Activated CD4-positive, alpha-beta T cell treated with anti-CD3 and anti-CD28 coated beads for 4 hours (primary cell): ENCODE measurements around the gene ADGRV1.
"Not testable (repeated sequence)": the region's sequence is repeated elsewhere in the genome, so short reads cannot be mapped to it uniquely, and the experiment has no call there.

Experiments used
- DNase-seq, 2 donors: peaks; one replicate each; pipeline ENCODE4 v3.0.0-alpha.2; 2020

Gene ADGRV1

DNA sequence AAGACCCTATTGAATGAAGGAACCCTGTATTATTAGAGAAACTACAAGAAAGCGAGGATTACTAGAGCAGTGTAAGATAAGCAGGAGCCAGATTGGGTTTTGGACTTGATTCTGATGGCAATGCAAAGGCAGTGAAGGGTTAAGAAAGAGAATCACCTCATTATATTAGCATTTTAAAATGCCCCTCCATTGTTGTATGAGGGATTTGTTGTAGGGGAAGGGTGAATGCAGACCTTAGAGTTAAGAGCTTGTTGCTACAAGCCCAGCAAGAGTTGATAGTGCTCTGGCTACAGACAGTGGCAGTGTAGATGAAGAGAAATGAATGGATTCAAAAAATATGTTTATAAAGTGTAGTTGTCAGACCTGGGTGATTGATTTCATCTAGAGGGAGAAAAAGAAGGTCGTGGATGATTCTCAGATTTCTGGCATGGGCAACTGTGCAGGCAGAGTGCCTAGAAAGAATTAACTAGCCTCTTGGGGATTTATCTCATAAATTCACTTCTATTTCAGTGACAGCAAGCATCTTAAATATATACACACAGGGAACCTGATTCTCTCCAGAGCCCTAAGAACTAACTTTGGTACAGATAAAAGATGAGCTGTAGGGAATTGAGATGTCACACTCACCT, 479.7 kb downstream of the ADGRV1 start:
- DNase-seq = no peak

GRCh38 chr5:91041132-91041531, 482.5 kb downstream of the ADGRV1 start:
- not testable (repeated sequence) for DNase-seq

- DNase-seq = no peak
These were observed 483.8 kb downstream of the ADGRV1 start for GRCh38 chr5:91042247-91042935.

DNA sequence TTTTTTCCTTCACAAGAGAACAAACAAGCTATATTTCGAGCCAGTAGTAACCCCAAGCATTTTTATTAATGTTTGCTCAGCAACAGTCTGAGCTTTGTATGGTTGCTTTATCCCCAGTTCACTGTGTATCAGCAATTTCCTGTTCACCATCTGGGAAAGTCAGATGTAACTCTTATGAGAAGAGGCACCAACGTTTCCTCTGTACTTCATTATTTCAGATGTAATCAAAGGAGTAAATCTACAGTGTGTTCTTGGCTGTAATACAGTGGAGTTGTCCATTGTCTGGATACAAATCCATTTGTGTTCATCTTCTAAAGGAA, 484.3 kb downstream of the ADGRV1 start:
- DNase-seq = no peak

GRCh38 chr5:91048073-91048472, 489.5 kb downstream of the ADGRV1 start:
- DNase-seq = no peak

- DNase-seq = no peak
These were observed 490.5 kb downstream of the ADGRV1 start for GRCh38 chr5:91049112-91049511.

DNA sequence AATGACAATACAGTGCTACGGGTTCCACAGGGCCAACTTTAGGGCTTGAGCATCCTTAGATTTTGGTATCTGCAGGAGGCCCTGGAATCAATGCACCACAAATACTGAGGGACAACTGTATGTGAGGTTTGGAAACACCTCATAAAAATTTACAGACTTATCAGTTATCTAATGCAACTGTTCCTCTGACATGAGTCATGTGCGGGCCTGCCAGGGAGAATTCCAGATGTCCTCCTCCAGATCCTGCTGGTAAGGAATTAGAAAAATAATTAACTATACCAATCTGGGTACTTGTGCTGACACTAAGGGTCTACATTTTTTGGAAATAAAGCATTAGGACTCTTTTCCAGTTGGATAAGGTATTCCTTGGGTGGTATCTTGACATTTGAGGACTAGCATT, 491.2 kb downstream of the ADGRV1 start:
- no peak for DNase-seq

DNA sequence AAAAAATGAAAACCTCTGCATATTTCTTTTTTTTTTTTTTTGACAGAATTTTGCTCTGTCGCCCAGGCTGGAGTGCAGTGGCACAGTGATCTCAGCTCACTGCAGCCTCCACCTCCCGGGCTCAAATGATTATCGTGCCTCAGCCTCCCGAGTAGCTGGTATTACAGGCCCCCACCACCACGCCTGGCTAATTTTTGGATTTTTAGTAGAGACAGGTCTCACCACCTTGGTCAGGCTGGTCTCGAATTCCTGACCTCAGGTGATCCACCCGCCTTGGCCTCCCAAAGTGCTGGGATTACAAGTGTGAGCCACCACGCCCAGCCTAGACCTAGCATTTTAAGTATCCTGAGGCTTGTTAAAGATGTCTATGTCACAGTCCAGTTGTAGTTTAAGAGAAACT, 493.8 kb downstream of the ADGRV1 start:
- DNase-seq = not testable (repeated sequence)

GRCh38 chr5:91052977-91053740, 494.6 kb downstream of the ADGRV1 start:
- DNase-seq = no peak

GRCh38 chr5:91053741-91054025, 495.1 kb downstream of the ADGRV1 start:
- DNase-seq = no peak

DNA sequence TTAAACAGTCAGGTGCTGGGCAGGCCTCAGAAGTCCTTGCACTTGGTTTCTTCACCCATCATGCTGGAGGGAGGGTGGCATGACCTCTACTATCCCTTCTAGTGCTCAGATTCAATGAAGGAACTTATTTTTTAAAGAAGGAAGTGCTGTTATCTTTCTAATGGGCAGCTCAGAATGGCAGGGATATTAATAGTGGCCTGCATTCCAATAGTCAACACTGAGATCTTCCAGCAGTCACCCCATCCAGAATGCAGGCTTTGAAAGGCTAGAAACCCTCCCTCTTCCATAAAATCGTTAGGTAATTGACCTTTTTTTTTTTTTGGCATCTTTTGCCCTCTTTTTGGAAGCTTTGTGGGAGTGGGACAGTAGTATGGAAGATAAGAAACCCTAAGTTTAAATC, 499.6 kb downstream of the ADGRV1 start:
- DNase-seq = no peak

DNA sequence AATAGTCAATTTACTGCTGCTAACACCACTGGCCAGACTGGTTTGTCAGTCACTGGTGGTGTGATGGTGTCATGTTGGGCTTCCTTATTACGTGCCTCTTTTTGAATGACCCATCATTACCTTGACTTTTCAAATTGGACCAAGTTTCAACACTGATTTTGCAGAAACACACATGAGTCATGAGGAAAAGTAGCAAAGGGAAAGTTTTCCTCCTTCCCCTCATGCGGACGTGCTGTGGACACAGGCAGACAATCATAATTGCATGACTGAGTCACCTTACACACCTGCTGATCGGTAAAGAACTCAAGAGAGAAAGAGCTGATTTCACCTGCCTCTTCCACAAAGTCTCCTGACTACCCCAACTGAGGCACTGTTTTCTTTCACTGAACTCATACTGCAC, 500.0 kb downstream of the ADGRV1 start:
- DNase-seq = no peak

GRCh38 chr5:91059409-91059808, 500.8 kb downstream of the ADGRV1 start:
- DNase-seq = no peak

DNA sequence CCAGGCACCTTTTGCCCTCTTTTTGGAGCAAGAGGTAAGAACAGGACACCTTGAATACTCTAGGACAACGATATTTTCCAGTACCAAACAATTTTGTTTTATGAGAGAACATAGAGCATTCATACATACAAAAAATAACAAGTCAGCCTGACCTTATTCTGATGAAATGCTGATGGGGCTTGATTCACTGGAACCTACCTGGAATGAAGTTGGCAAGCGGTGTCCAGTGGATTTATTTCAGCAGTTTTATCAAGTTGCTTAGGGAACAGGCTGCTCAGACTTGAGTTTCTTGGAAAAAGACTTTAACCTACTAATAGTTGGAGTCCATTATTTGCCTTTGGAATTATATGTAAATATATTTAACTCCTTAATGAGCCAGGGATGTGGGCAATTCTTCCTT, 502.5 kb downstream of the ADGRV1 start:
- DNase-seq = no peak

DNA sequence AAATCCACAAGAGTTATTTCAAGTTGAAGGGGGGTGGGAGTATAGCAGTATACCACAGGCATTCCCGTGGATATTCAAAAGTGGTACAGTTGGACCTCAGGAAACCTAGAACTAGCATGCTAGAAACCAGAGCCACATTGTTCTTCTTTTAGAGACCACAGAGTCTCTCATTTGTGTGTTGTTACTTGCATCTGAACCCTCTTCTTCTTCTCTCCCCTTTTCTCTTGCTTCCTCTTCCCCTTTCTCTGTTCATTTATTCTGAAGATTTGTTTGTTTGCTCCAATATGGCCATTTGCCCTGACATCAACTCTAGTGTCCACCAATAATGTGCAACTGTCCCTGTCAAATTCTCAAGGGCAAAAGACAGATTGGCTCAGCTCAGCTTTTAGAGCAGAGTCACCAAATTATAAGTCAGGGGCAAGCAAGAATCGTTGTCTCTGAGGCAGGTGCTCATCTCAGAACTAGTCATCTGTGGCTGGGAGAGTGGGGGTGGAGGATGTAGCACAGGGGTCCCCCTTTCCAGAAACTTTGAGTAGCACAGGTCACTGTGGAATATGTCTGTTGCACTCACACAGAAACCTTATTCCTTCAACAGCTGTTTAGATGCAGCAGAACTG, 503.5 kb downstream of the ADGRV1 start:
- no peak for DNase-seq

DNA sequence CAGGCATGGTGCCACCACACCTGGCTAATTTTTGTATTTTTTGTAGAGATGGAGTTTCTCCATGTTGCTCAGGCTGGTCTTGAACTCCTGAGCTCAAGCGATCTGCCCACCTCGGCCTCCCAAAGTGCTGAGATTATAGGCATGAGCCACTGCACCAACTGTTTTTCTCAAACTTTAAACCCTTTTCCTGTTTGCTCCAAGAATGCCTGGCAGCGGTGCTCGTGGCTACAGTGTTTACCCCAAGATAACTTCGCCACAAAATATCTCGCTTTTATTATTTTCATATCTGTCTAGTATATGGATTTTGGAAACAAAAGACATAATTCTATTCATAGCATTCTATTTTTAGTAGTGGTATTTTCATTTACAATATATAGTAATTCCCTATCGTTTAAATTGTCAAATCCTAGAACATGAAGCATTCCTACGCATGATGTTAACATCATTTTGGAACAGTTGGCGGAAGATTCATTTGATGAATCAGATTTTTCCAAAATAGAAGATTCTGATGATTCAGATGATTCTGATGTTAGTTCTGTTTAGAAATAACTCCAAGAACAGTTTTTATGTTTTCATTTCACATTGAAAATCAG, 504.6 kb downstream of the ADGRV1 start:
- not testable (repeated sequence) for DNase-seq

DNA sequence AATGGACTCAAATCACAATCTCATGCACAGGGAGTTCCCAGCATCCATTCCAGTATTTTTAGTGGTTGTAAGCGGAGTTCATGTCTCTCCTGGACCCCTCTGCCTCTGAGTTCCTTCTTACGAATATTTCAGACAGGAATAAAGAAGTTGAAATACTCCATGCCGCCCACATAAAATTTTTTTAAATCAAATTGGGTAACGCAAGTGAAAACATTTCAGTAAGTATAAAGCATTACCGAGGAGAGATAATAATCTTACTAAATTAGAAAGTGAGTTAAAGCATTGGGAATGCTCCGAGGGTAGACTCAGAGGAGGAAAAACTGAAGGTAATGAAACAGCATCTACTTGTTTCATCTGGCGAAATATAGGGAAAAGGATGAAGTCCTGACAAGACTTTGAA, 506.9 kb downstream of the ADGRV1 start:
- DNase-seq = no peak

DNA sequence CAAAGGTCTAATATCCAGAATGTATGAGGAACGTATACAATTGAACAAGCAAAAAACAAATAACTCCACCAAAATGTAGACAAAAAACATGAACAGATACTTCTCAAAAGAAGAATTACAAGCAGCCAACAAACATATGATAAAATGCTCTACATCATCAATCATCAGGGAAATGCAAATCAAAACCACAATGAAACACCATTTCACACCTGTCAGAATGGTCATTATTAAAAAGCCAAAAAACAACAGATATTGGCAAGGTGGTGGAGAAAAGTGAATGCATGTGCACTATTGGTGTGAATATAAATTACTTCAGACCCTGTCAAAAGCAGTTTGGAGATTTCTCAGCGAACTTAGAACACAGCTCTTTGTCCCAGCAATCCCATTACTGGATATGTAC, 510.8 kb downstream of the ADGRV1 start:
- DNase-seq = no peak

DNA sequence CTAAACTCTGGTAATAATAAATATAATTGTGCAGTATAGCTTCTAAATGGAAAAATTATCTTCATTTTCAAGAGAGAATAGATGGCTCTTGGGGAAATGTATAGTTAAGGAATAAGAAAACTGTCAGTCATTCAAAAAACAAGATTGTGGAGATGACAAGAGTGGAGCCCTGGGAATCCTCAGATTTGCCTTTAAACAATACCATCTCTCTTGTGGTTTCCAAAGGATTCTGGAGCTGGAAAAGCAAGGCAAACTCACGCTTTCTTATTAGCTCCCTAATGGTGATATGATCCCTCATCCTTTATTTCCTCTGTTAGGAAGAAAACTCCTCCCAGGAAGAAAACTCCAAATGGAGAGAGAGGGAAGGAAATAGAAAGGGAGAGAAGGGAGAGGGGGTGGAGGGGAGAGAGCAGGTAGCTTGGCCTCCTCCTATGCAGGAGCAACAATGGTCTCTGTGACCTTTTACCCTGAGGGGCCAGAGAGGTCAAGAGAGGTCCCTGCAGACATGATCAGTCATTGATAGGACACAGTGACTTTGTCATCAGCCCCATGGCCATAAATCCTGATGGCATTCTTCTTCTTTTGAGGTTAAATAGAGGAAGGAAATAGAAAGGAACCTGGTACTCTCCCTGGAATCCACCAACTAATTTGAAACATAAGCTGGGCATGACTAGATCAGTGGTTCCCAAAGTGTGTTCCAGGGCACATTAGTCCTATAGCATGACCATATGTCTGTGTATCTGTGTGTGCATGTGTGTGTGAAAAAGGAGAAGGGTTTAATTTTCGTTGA, 512.4 kb downstream of the ADGRV1 start:
- DNase-seq = no peak

GRCh38 chr5:91072881-91073280, 514.3 kb downstream of the ADGRV1 start:
- no peak for DNase-seq

GRCh38 chr5:91074615-91075014, 516.0 kb downstream of the ADGRV1 start:
- no peak for DNase-seq

GRCh38 chr5:91076138-91076537, 517.5 kb downstream of the ADGRV1 start:
- DNase-seq = no peak

GRCh38 chr5:91077623-91078022, 519.0 kb downstream of the ADGRV1 start:
- DNase-seq = no peak
